SK-N-SH (cell line): ENCODE data around the gene MT1E.
"Not testable (repeated sequence)": the region's sequence is repeated elsewhere in the genome, so short reads cannot be mapped to it uniquely, and the experiment has no call there.

Experiments
- CTCF ChIP-seq: fragments of 200-600 bp; sonication (generic); IDR thresholded peaks from 2 replicates; pipeline ENCODE4 v1.6.1; 2017; ENCODE audit warnings: antibody characterized with exemption, mild to moderate bottlenecking, moderate library complexity
- MAX ChIP-seq: IDR thresholded peaks from 2 replicates; pipeline ENCODE4 v1.4.0; 2012; ENCODE audit warnings: low read depth
- PBX3 ChIP-seq: IDR thresholded peaks from 2 replicates; pipeline ENCODE4; 2012
- TAF1 ChIP-seq: IDR thresholded peaks from 2 replicates; pipeline ENCODE4 v1.6.1; 2012; ENCODE audit warnings: low read depth, mild to moderate bottlenecking, low read length, moderate library complexity, borderline replicate concordance
- YY1 ChIP-seq: IDR thresholded peaks from 2 replicates; pipeline ENCODE4 v1.4.0; 2012; ENCODE audit warnings: low read depth, mild to moderate bottlenecking

- not testable (repeated sequence) for TF ChIP-seq CTCF, PBX3, MAX, TAF1, YY1
These were observed 46.6 kb downstream of the MT1E start for GRCh38 chr16:56672171-56672570.
